Stomach (tissue), 9 donors: ENCODE results near the gene CACFD1. TPM values are rescaled to one million over a fixed set of nuclear protein-coding genes. Genes with fewer than 3 reads are reported as not detected.

Source experiments
- DNase-seq, 2 donors: peaks; one replicate each; pipeline versions ENCODE4 v3.0.0 to v3.0.0-alpha.2; 2013 to 2019
- H3K27ac ChIP-seq, 5 donors: fragments of 200-600 bp in 4 of 5; sonication (generic) in 4 of 5; one replicate each; pipeline ENCODE4 v1.5.1; 2013 to 2019; ENCODE audit warnings: mild to moderate bottlenecking in 1 of 5, moderate library complexity in 1 of 5
- H3K27me3 ChIP-seq, 3 donors: fragments of 200-600 bp; sonication (generic); one replicate each; pipeline ENCODE4 v1.5.1; 2017 to 2019; ENCODE audit warnings: mixed run types in 1 of 3
- H3K36me3 ChIP-seq, 4 donors: fragments of 200-600 bp; sonication (generic); 1 replicate in 3 of 4; 2 replicates in 1 of 4; pipeline ENCODE4 v1.5.1; 2016 to 2019
- H3K4me1 ChIP-seq, 4 donors: fragments of 200-600 bp; sonication (generic); one replicate each; pipeline ENCODE4 v1.5.1; 2016 to 2019
- H3K4me3 ChIP-seq, 4 donors: fragments of 200-600 bp; sonication (generic) in 3 of 4; one replicate each; pipeline ENCODE4 v1.5.1; 2016 to 2019; ENCODE audit warnings: mild to moderate bottlenecking in 1 of 4
- H3K9me3 ChIP-seq, 4 donors: fragments of 200-600 bp; sonication (generic); one replicate each; pipeline ENCODE4 v1.5.1; 2016 to 2019
- CTCF ChIP-seq, 7 experiments: fragments of 450-650 bp in 4 of 7; fragments of 200-600 bp in 3 of 7; sonication (generic) in 3 of 7; IDR thresholded peaks; one replicate each; pipeline ENCODE4 v1.5.1; 2016 to 2019; ENCODE audit warnings: antibody characterized with exemption in 7 of 7, control low read depth in 2 of 7, mild to moderate bottlenecking in 1 of 7
- EP300 ChIP-seq: sonication (generic); formaldehyde crosslinking; IDR thresholded peaks from one replicate; pipeline ENCODE4 v1.6.1; 2017; ENCODE audit warnings: antibody characterized with exemption
- POLR2A ChIP-seq, 4 donors: fragments of 450-650 bp; IDR thresholded peaks; one replicate each; pipeline ENCODE4 v1.6.1; 2016; ENCODE audit warnings: antibody characterized with exemption in 4 of 4, control low read depth in 2 of 4, mild to moderate bottlenecking in 1 of 4, moderate library complexity in 1 of 4
- POLR2AphosphoS5 ChIP-seq, 3 donors: sonication (generic); formaldehyde crosslinking; IDR thresholded peaks; one replicate each; pipeline ENCODE4 v1.6.1; 2016; ENCODE audit warnings: antibody characterized with exemption in 3 of 3
- WGBS, 5 donors: extraction: QIAGEN DNeasy Blood & Tissue Kit in 3 of 5; methylation state at CpG; one replicate each; pipeline versions ENCODE4 v1.1.5 to v1.1.7; 2013 to 2018; 5-methylcytosine and 5-hydroxymethylcytosine counted together
- intact Hi-C: fragments of 100-400 bp; cut with DNase I; formaldehyde crosslinking; loops from one replicate; pipeline ENCODE4 v1.15.1; 2023; ENCODE audit warnings: low total_unique reads
- polyA plus RNA-seq, 3 donors: library from polyadenylated mRNA; stranded (reverse); fragments of 200-250 nt; gene quantifications; one replicate each; pipeline ENCODE4 v1.2.3, GENCODE V29; 2013
- total RNA-seq, 5 donors: library from RNA; depleted of rRNA; stranded (reverse); fragments of >200 nt; gene quantifications; one replicate each; pipeline versions ENCODE4 v1.1.0 to v1.2.3, GENCODE V29; 2014 to 2016
- donor health status: healthy with polysubstance abuse.
- donor health status: Bipolar disorder and iron deficiency.
- donor health status: healthy.

The CACFD1 gene
- total and polyA plus RNA-seq, 8 donors = 11.7 to 74.2 (median 22.5) TPM

DNA sequence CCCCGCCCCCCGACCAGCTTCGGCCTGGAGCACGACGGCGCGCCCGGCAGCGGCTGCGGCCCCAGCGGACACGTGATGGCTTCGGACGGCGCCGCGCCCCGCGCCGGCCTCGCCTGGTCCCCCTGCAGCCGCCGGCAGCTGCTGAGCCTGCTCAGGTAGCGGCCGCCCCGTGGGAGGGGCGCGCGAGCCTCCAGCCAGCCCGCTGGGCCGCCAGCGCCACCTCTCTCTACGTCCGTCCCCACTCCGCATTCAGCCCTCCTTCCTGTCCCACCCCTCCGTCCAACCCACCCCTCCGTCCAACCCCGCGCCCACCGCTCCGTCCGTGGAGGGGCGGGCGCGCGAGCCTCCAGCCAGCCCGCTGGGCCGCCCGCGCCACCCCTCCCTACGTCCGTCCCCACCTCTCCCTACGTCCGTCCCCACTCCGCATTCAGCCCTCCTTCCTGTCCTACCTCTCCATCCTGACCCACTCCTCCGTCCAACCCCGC is 31.1 kb upstream of the CACFD1 start:
- Histone ChIP-seq H3K36me3 (no peaks in the 10 kb centered on the region), H3K4me3 (peak overlapping the region; percentile 39 to 49 (median 44)), H3K27me3 (peaks cover 0 to 46% (median 11%) of the 10 kb centered on the region in 3 donors), H3K4me1 (peaks cover 23 to 43% (median 37%) of the 10 kb centered on the region in 4 donors), H3K27ac (peak overlapping the region in 2 of 5 donors; percentile 36 to 42), H3K9me3 (no peaks in the 10 kb centered on the region)
- intact Hi-C loops = no loop called here
- TF ChIP-seq POLR2A (IDR thresholded peaks at IDR 0.05) (no peak), CTCF (IDR thresholded peaks at IDR 0.05) (no peak), EP300 (no peak), POLR2AphosphoS5 (IDR thresholded peaks at IDR 0.05) (no peak)
- WGBS, 5 donors = 0 to 11% (median 1%) methylated on average over 7 to 57 of the region's 57 CpGs
- DNase-seq = peak; percentile 43 to 86

GRCh38 chr9:133429214-133429613 is 30.6 kb upstream of the CACFD1 start:
- no peak overlapping the region for H3K27ac ChIP-seq
- H3K4me3 ChIP-seq = peak overlapping the region; percentile 39 to 49 (median 44)
- intact Hi-C loops = no loop called here
- peaks cover 0 to 46% (median 11%) of the 10 kb centered on the region in 3 donors for H3K27me3 ChIP-seq
- WGBS, 5 donors = 5 to 24% (median 12%) methylated on average over 9 to 18 of the region's 18 CpGs
- peaks cover 18 to 38% (median 32%) of the 10 kb centered on the region in 4 donors for H3K4me1 ChIP-seq
- no peaks in the 10 kb centered on the region for H3K9me3 ChIP-seq
- no peaks in the 10 kb centered on the region for H3K36me3 ChIP-seq
- no peak for TF ChIP-seq CTCF (IDR thresholded peaks at IDR 0.05)
- no peak for TF ChIP-seq POLR2A (IDR thresholded peaks at IDR 0.05)
- TF ChIP-seq EP300 = no peak
- DNase-seq = no peak

DNA sequence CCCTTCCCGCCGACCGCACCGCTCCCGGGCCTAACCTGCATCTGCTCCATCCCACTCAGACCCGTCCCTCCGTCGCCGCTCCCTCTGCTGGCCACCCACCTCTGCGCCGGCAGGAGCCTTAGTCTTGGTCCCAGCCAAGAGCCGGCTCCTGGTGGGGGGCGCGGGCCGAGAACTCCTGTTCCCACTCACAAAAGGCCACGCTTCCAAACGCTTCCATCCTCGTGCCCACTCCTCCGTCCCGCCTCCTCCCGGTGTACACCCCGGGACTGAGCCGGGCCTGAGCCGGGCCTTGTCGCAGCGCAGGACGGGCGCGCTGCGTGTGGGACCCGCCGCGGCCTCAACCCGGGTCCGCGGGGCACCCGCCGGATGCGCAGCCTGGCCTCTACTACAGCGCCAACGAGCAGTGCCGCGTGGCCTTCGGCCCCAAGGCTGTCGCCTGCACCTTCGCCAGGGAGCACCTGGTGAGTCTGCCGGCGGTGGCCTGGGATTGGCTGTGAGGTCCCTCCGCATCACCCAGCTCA is 30.1 kb upstream of the CACFD1 start:
- no peak overlapping the region for H3K4me3 ChIP-seq
- H3K27ac ChIP-seq = no peak overlapping the region
- H3K27me3 ChIP-seq = peaks cover 0 to 46% (median 11%) of the 10 kb centered on the region in 3 donors
- intact Hi-C loops = no loop called here
- DNase-seq = peak; percentile 65 to 83
- no peaks in the 10 kb centered on the region for H3K9me3 ChIP-seq
- H3K4me1 ChIP-seq = peaks cover 16 to 33% (median 28%) of the 10 kb centered on the region in 4 donors
- WGBS, 5 donors = 21 to 38% (median 30%) methylated on average over 22 to 49 of the region's 49 CpGs
- TF ChIP-seq CTCF (IDR thresholded peaks at IDR 0.05) = peak in 5 of 7 experiments; percentile 19 to 53 (median 42)
- no peak for TF ChIP-seq POLR2A (IDR thresholded peaks at IDR 0.05)
- no peaks in the 10 kb centered on the region for H3K36me3 ChIP-seq

DNA sequence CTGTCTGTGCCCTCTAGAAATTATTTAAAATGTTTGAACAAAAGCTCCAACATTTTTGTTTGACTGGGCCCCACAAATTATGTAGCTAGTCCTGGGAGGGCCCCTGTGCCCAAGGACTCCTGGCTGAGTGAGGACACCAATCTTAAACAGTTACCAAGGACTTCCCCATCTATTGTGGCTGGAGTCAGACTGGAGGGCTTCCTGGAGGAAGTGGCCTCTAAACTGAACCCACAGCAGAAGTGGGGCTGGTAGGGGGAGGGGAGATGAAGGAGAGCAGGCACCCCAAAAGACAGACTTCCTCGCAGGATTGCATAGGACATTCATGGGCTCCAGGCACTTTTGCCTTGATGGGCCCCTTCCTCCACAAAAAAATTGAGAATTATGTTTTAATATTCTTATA is 29.5 kb upstream of the CACFD1 start:
- 81 to 96% (median 95%) methylated on average over 1 of the region's 1 CpG for WGBS, 5 donors
- Histone ChIP-seq H3K4me1 (peaks cover 16 to 29% (median 26%) of the 10 kb centered on the region in 4 donors), H3K27me3 (peaks cover 0 to 45% (median 11%) of the 10 kb centered on the region in 3 donors), H3K27ac (no peak overlapping the region), H3K4me3 (no peak overlapping the region), H3K9me3 (no peaks in the 10 kb centered on the region), H3K36me3 (no peaks in the 10 kb centered on the region)
- intact Hi-C loops = no loop called here
- TF ChIP-seq EP300 (no peak), CTCF (IDR thresholded peaks at IDR 0.05) (no peak), POLR2AphosphoS5 (IDR thresholded peaks at IDR 0.05) (no peak), POLR2A (IDR thresholded peaks at IDR 0.05) (no peak)
- DNase-seq = no peak
